Measurements from ENCODE around the gene ABL1. TPM values are rescaled to one million over a fixed set of nuclear protein-coding genes. Genes with fewer than 3 reads are reported as not detected.

The ABL1 gene
- total RNA-seq, 1 experiment from 2014 or later: 78.6 TPM

- TF ChIP-seq CTCF (conservative IDR thresholded peaks at IDR 0.05; ENCODE audit: low read depth, low read length) (no peak), EZH2 (IDR thresholded peaks at IDR 0.05; ENCODE audit: borderline replicate concordance, low read depth, low read length, poor library complexity, severe bottlenecking) (no peak)
- POLR2A ChIA-PET (ENCODE audit: low non-redundant PET): no interaction called here
Measured at GRCh38 chr9:130918101-130918825, 83.2 kb downstream of the ABL1 start.

GRCh38 chr9:130918826-130919558 is 83.9 kb downstream of the ABL1 start:
- no peak overlapping the region for H3K27ac ChIP-seq (ENCODE audit: low read depth, low read length, poor library complexity, severe bottlenecking)
- POLR2A ChIA-PET (ENCODE audit: low non-redundant PET): no interaction called here
- H3K27me3 ChIP-seq (replicated peaks; ENCODE audit: insufficient read depth, low read depth, low read length, poor library complexity): no peaks in the 10 kb centered on the region
- CTCF ChIA-PET: no interaction called here
- no TSS peak for BruUV-seq (replicated peaks)
- TF ChIP-seq CTCF (conservative IDR thresholded peaks at IDR 0.05; ENCODE audit: low read depth, low read length): no peak
- no peak for TF ChIP-seq EZH2 (IDR thresholded peaks at IDR 0.05; ENCODE audit: borderline replicate concordance, low read depth, low read length, poor library complexity, severe bottlenecking)
- intact Hi-C loops (cut with micrococcal nuclease; ENCODE audit: unreplicated experiment): no loop called here
- H3K36me3 ChIP-seq (ENCODE audit: insufficient read depth, low read length, poor library complexity, severe bottlenecking): no peaks in the 10 kb centered on the region
- no peak for DNase-seq (ENCODE audit: low spot score)
- H3K4me1 ChIP-seq (ENCODE audit: insufficient read depth, low read length, poor library complexity, severe bottlenecking): no peaks in the 10 kb centered on the region
- no peaks in the 10 kb centered on the region for H3K9me3 ChIP-seq (ENCODE audit: low read depth, low read length, poor library complexity, severe bottlenecking)
- no peak overlapping the region for H3K4me3 ChIP-seq (ENCODE audit: low read depth, low read length, poor library complexity, severe bottlenecking)

More at GRCh38 chr9:130918101-130918825, 83.2 kb downstream of the ABL1 start:
- Histone ChIP-seq H3K4me3 (ENCODE audit: low read depth, low read length, poor library complexity, severe bottlenecking) (no peak overlapping the region), H3K27me3 (replicated peaks; ENCODE audit: insufficient read depth, low read depth, low read length, poor library complexity) (no peaks in the 10 kb centered on the region), H3K9me3 (ENCODE audit: low read depth, low read length, poor library complexity, severe bottlenecking) (no peaks in the 10 kb centered on the region), H3K27ac (ENCODE audit: low read depth, low read length, poor library complexity, severe bottlenecking) (no peak overlapping the region), H3K4me1 (ENCODE audit: insufficient read depth, low read length, poor library complexity, severe bottlenecking) (no peaks in the 10 kb centered on the region), H3K36me3 (ENCODE audit: insufficient read depth, low read length, poor library complexity, severe bottlenecking) (no peaks in the 10 kb centered on the region)
- BruUV-seq (replicated peaks): no TSS peak
- DNase-seq (ENCODE audit: low spot score): no peak
- CTCF ChIA-PET: no interaction called here
- intact Hi-C loops (cut with micrococcal nuclease; ENCODE audit: unreplicated experiment): no loop called here

GRCh38 chr9:130919559-130920145 is 84.6 kb downstream of the ABL1 start:
- POLR2A ChIA-PET (ENCODE audit: low non-redundant PET): no interaction called here
- Histone ChIP-seq H3K27me3 (replicated peaks; ENCODE audit: insufficient read depth, low read depth, low read length, poor library complexity) (no peaks in the 10 kb centered on the region), H3K36me3 (ENCODE audit: insufficient read depth, low read length, poor library complexity, severe bottlenecking) (no peaks in the 10 kb centered on the region), H3K9me3 (ENCODE audit: low read depth, low read length, poor library complexity, severe bottlenecking) (no peaks in the 10 kb centered on the region), H3K4me1 (ENCODE audit: insufficient read depth, low read length, poor library complexity, severe bottlenecking) (no peaks in the 10 kb centered on the region), H3K4me3 (ENCODE audit: low read depth, low read length, poor library complexity, severe bottlenecking) (no peak overlapping the region), H3K27ac (ENCODE audit: low read depth, low read length, poor library complexity, severe bottlenecking) (no peak overlapping the region)
- intact Hi-C loops (cut with micrococcal nuclease; ENCODE audit: unreplicated experiment): no loop called here
- no peak for DNase-seq (ENCODE audit: low spot score)
- CTCF ChIA-PET: no interaction called here
- no TSS peak for BruUV-seq (replicated peaks)
- TF ChIP-seq CTCF (conservative IDR thresholded peaks at IDR 0.05; ENCODE audit: low read depth, low read length) (no peak), EZH2 (IDR thresholded peaks at IDR 0.05; ENCODE audit: borderline replicate concordance, low read depth, low read length, poor library complexity, severe bottlenecking) (no peak)

Data from A673 (cell line).